ENCODE measurements around the gene OSCAR.

OSCAR gene

DNA sequence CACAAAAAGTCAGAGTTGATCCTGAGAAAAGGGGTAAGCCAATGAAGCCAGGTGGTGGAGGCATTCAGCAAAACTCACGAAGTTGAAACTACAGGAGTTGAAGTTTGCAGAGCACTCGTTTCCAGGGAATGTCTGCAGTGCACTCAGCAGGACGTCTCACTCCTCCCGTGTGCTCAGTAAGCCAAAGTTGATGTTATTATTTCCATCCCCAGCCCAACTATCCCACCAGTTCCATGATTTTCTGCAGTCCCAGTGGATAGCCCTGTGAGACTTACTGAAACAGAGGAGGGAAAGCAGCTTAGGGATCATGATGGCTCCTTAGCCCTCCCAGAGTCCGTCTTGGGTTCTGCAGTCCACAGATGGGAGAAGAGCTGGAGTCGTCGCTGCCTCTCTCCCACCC is 19.6 kb downstream of the OSCAR start, which contains the start of gene TARM1:
TARM1 (minus strand) TSS at position 334 of the 400 bp plus-strand sequence; CDS start at position 309, 25 bp downstream.
- no peak for DNase-seq

DNA sequence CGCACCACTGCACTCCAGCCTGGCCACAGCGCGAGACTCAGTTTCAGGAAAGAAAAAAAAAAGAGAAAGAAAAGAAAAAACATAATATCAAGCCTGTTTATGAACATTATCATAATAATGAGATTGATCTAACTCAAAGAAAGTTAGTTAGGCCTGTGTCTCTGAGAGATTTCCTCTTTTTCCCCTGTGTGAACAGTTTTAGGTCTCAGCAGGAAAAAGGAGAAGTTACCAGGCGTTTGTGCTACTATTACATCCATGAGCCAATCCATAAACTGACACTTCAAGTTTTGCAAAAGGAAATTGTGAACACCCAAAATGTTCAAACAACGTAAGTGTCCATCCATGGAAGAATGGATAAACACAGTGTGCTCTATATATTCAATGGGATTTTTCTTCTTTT is 23.3 kb downstream of the OSCAR start:
- DNase-seq = no peak

DNA sequence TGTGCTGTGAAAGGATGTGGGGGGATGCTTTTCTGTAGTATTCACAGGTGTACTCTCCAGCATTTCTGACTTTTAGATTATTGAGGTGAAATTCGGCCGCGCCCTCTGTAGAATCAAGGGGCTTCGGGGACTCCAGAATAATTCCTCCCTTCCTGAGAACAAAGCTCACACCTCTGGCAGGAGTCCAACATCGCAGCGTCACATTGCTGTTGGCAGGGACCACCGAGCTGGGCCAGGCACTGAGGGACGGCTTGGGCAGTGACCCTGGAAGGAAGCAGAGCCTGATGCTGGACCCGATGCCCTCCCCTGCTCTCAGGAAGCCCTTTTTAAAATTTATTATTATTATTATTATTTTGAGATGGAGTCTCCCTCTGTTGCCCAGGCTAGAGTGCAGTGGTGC is 25.8 kb downstream of the OSCAR start:
- DNase-seq = no peak

DNA sequence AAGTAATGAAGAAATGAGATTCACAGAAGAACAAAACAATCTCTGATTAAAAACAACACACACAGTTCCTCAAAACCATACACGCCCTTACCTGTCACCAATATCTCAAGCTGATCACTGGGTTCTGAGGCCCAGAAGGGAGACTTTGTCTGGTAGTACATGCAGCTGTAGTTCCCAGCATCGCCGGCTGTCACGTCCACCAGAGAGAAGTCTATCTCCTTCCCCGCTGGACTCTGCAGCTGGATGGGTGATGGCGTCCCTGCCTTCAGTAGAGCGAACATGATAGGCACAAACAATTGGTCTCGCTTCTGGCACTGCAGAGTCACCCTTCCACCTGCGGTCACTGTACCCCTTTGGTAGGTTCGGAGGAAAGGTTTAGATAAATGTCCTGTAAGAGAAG is 26.8 kb downstream of the OSCAR start:
- DNase-seq = no peak

DNA sequence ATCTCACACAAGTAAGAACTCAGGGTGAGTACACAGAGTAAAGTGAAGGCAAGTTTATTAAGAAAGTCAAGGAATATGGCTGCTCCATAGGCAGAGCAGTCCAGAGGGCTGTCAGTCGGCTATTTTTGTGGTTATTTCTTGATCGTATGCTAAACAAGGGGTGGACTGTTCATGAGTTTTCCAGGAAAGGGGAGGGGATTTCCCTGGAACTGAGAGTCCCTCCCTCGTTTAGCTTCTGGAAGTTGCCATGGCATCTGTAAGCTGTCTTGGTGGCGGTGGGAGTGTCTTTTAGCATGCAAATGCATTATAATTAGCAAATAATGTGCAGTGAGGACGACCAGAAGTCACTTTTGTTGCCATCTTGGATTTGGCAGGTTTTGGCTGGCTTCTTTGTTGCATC is 31.1 kb downstream of the OSCAR start:
- DNase-seq = no peak

DNA sequence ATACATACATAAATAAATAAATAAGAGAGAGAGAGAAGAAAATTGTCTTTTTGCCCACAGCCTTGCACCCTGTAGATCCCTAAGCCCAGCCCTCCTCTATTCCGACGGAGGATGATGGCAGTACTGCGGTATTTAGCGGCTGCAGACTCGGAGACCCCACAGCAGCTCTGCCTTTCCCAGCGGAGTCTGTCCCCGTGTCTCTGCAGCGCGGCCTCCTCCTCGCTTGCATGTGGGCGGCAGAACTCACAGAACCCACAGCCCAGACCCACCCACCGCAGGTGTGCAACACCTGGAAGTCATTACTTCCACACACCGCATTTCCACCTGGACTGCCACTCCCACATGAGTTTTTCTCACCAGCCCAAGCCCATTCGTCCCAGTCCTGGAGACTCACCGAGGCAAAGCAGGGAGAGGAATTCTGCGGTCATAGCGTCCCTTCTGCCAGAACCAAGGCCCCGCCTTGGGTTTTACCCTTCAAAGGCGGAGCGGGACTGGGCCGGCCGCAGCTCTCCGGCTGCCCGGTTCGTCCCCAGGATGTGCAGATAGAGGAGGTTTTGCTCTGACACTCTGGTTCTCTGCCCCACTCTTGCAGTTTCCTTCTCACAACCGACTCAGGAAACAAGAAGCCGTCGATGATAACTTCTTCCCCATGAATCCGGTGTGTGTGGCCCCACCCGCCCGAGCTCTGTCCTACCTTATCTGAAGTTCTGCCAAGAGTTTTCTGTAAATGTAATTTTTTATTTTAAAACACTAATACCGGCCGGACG is 37.1 kb downstream of the OSCAR start, which contains the start of gene VSTM1:
VSTM1 (minus strand) TSS at position 548 of the 767 bp plus-strand sequence; CDS start at position 428, 120 bp downstream.
- DNase-seq = no peak

DNA sequence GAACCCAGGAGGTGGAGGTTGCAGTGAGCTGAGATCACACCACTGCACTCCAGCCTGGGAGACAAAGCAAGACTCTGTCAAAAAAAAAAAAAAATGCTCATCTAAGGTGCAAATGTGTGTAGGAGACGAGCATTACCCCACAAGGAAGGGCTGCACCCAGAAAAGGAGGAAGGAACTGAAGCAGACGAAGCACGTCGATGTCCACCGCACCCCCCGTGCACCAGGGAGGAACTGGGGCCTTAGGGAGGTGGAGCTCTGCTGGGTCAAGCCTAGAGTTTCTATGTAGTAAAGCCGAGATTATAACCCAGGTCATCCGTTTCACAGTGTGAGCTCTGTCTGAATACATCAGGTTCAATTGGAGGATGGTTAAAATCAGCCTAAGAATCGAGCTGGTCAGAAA is 38.0 kb downstream of the OSCAR start:
- DNase-seq = no peak

DNA sequence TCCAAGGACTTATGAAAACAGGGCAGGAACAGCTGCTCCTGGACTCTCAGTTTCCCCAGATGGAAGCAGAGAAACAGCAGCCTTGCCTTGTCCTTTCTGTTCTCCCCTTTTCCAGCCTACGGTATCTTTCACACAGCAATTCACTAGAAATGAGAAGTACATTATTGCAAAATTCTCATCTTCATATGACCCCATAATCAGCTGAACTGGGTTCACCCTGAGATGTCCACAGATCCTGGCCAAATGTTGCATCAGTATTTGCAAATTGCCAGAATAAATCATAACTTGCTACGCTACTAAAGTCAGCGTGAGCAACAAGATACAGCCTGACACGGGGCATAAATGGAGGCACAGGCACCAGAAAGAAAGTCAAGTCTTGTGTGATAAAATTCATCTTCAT is 53.0 kb downstream of the OSCAR start:
- DNase-seq = no peak

DNA sequence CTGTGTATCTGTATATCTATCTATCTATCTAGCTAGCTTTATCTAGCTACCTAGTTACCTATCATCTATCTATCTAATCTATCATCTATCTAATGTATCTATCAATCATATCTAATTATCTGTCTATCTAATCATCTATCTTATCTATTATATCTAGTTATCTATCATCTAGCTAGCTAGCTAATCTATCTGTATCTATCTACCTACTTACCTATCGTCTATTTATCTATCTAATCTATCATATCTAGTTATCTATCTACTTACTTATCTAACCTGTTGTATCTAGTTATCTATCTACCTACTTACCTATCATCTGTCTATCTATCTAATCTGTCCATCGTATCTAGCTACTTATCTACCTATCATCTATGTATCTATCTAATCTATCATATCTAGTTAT is 54.8 kb downstream of the OSCAR start:
- DNase-seq = no peak

All from SW 1271 (cell line).